Coronary artery (tissue), 2 donors: ENCODE data around the gene GJA9.

Experiments used
- DNase-seq: peaks from one replicate; pipeline ENCODE4 v3.0.0-alpha.2; 2017; ENCODE audit warnings: low spot score
- H3K27ac ChIP-seq, 2 donors: fragments of 200-600 bp; sonication (generic); one replicate each; pipeline ENCODE4 v1.5.1; 2016 to 2019
- H3K4me3 ChIP-seq: fragments of 200-600 bp; sonication (generic); 2 replicates; pipeline ENCODE4 v1.5.1; 2016; ENCODE audit warnings: mild to moderate bottlenecking, moderate library complexity
- TF ChIP-seq, protein P1 (sequence below): fragments of 200-600 bp; sonication (generic); IDR thresholded peaks from one replicate; pipeline ENCODE4 v1.5.1; 2019; ENCODE audit warnings: antibody characterized with exemption

GJA9 gene

DNA sequence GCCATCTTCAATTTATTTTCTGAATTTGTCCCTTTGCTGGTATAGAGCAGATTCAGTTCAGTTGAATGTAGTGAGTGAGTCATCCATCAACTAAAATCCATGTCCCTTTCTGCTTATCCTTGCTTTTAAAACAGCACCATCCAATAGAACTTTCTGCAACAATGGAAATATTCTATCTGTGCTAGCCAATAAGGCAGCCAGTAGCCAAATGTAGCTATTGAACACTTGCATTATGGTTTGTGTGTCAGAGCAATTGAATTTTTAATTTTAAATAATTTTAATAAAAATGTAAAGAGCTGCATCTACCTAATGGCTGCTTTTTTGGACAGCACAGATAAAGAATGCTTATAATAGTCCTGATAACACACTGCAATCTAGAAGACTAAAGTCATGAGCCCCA, at the start of gene GJA9:
GJA9 (minus strand) TSS at position 101 of the 400 bp plus-strand sequence. CDS start 5,489 bp downstream, outside the sequence.
- TF ChIP-seq, protein P1, sequence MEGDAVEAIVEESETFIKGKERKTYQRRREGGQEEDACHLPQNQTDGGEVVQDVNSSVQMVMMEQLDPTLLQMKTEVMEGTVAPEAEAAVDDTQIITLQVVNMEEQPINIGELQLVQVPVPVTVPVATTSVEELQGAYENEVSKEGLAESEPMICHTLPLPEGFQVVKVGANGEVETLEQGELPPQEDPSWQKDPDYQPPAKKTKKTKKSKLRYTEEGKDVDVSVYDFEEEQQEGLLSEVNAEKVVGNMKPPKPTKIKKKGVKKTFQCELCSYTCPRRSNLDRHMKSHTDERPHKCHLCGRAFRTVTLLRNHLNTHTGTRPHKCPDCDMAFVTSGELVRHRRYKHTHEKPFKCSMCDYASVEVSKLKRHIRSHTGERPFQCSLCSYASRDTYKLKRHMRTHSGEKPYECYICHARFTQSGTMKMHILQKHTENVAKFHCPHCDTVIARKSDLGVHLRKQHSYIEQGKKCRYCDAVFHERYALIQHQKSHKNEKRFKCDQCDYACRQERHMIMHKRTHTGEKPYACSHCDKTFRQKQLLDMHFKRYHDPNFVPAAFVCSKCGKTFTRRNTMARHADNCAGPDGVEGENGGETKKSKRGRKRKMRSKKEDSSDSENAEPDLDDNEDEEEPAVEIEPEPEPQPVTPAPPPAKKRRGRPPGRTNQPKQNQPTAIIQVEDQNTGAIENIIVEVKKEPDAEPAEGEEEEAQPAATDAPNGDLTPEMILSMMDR, result no peak

GRCh38 chr1:38929476-38929875, 48.1 kb upstream of the GJA9 start:
- no peak overlapping the region for H3K4me3 ChIP-seq
- TF ChIP-seq, protein P1, result no peak
- no peak overlapping the region for H3K27ac ChIP-seq
- no peak for DNase-seq

More for the DNA sequence above, at the start of gene GJA9:
- Histone ChIP-seq H3K27ac (no peak within 1 kb of the TSS), H3K4me3 (no peak within 1 kb of the TSS)
- no peak for DNase-seq

GRCh38 chr1:38929054-38929453, 47.7 kb upstream of the GJA9 start:
- no peak for DNase-seq
- no peak overlapping the region for H3K27ac ChIP-seq
- H3K4me3 ChIP-seq, result no peak overlapping the region
- TF ChIP-seq, protein P1, result no peak

DNA sequence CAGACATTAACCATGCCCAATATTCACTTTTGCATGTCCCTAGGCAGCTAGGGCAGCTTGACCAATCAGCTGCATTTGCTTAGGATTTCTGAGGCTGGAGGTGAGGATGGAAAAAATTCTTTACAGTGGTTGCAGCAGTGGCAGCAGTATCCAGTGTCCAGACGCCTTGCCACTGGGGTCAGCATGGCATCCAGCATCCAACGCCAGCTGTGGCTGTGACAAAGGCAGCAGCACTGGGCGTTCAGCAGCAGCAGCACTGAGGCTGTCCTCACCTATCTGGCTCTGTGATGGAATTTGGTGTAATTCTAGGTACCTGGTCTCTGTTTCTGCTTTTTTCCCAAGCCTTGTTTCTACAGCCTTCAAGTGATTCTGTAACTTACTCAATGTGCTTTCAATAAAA, 44.7 kb upstream of the GJA9 start:
- TF ChIP-seq, protein P1, result no peak
- no peak overlapping the region for H3K4me3 ChIP-seq
- DNase-seq, result no peak
- no peak overlapping the region for H3K27ac ChIP-seq

DNA sequence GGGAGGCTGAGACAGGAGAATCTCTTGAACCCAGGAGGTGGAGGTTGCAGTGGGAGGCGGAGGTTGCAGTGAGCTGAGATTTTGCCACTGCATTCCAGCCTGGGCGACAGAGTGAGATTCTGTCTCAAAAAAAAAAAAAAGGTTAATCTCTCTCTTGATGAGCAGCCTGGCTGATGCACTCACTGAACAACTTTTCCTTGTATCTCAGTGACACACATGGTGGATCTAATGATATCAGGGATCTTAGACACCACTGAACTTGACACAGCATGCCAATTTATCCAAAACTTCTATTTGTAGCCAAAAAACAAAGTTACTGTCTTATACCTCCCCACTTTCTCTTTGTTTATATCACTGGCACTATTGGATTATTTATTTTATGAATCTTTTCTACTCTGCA, 44.0 kb upstream of the GJA9 start:
- Histone ChIP-seq H3K4me3 (no peak overlapping the region), H3K27ac (no peak overlapping the region)
- TF ChIP-seq, protein P1, result no peak
- no peak for DNase-seq

DNA sequence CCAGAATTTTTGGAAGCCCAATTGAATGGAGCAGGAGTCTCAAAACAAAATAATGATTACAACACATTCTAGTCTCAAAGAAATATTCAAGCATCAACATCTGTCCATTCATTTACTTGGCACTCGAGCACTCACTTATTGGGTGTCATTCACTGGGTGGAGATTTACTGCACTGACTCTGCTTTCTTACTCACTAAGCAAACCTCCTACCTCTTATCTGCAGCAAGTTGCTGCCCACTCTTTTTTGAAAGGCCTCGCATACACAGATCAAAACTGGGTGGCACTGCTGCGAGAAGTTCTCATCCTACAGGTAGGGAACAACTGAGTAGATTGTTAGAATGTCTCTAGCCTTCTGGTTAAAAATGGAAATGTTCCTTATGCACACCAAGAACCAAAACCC, 42.2 kb upstream of the GJA9 start:
- Histone ChIP-seq H3K27ac (no peak overlapping the region), H3K4me3 (no peak overlapping the region)
- no peak for DNase-seq
- TF ChIP-seq, protein P1, result no peak

DNA sequence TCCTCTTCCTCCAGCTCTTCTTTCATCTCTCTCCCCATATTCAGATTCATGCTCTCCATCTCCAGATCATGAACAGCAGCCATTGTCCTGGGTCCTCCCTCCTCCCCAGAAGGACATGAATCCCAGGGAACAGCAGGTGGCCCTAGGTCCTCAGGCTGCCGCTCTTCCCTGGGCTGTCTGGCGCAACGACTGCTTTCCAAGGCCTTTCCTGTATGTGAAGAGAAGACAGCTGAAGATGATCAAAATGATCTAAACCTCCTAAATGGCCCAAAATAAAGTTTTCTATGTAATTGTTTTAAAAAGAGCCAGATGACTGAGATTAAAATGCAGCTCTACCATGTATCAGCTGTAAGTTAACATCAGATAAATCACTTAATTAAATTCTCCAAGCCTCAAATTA, 37.7 kb upstream of the GJA9 start:
- TF ChIP-seq, protein P1, result no peak
- no peak overlapping the region for H3K4me3 ChIP-seq
- H3K27ac ChIP-seq, result no peak overlapping the region
- no peak for DNase-seq
